Measurements from ENCODE around the gene LARP1.

The LARP1 gene

GRCh38 chr5:154714266-154714986, 40.8 kb upstream of the LARP1 start:
- TF ChIP-seq TEAD4 (IDR thresholded peaks at IDR 0.05) (no peak), RAD21 (IDR thresholded peaks at IDR 0.05; ENCODE audit: low read depth) (no peak), FOXM1 (IDR thresholded peaks at IDR 0.05; ENCODE audit: borderline replicate concordance, low read depth) (no peak), REST (IDR thresholded peaks at IDR 0.05; ENCODE audit: low read depth) (no peak), EP300 (IDR thresholded peaks at IDR 0.05; ENCODE audit: borderline replicate concordance) (no peak), CREB1 (IDR thresholded peaks at IDR 0.05; ENCODE audit: low read depth) (no peak), TAF1 (IDR thresholded peaks at IDR 0.05; ENCODE audit: low read depth) (no peak)

GRCh38 chr5:154721481-154722058, 33.6 kb upstream of the LARP1 start:
- TF ChIP-seq YY1 (IDR thresholded peaks at IDR 0.05; ENCODE audit: low read depth) (no peak), REST (IDR thresholded peaks at IDR 0.05; ENCODE audit: low read depth) (no peak), USF1 (IDR thresholded peaks at IDR 0.05) (no peak), FOXM1 (IDR thresholded peaks at IDR 0.05; ENCODE audit: borderline replicate concordance, low read depth) (no peak), EP300 (IDR thresholded peaks at IDR 0.05; ENCODE audit: borderline replicate concordance) (no peak), TEAD4 (IDR thresholded peaks at IDR 0.05) (no peak), ZBTB7A (IDR thresholded peaks at IDR 0.05; ENCODE audit: low read depth) (no peak), CREB1 (IDR thresholded peaks at IDR 0.05; ENCODE audit: low read depth) (no peak), CEBPB (IDR thresholded peaks at IDR 0.05) (no peak), NFIC (IDR thresholded peaks at IDR 0.05) (no peak), EGR1 (IDR thresholded peaks at IDR 0.05) (no peak), RAD21 (IDR thresholded peaks at IDR 0.05; ENCODE audit: low read depth) (no peak), TAF1 (IDR thresholded peaks at IDR 0.05; ENCODE audit: low read depth) (no peak)

- TF ChIP-seq ZBTB7A (IDR thresholded peaks at IDR 0.05; ENCODE audit: low read depth) (no peak), RAD21 (IDR thresholded peaks at IDR 0.05; ENCODE audit: low read depth) (no peak), REST (IDR thresholded peaks at IDR 0.05; ENCODE audit: low read depth) (no peak), EP300 (IDR thresholded peaks at IDR 0.05; ENCODE audit: borderline replicate concordance) (no peak), FOXM1 (IDR thresholded peaks at IDR 0.05; ENCODE audit: borderline replicate concordance, low read depth) (no peak), YY1 (IDR thresholded peaks at IDR 0.05; ENCODE audit: low read depth) (no peak), CEBPB (IDR thresholded peaks at IDR 0.05) (no peak), TEAD4 (IDR thresholded peaks at IDR 0.05) (no peak), TCF12 (IDR thresholded peaks at IDR 0.05; ENCODE audit: low read depth) (no peak)
Observed at GRCh38 chr5:154722097-154722496, 33.1 kb upstream of the LARP1 start.

GRCh38 chr5:154722936-154723335, 32.2 kb upstream of the LARP1 start:
- TF ChIP-seq TEAD4 (IDR thresholded peaks at IDR 0.05) (no peak), REST (IDR thresholded peaks at IDR 0.05; ENCODE audit: low read depth) (no peak), CREB1 (IDR thresholded peaks at IDR 0.05; ENCODE audit: low read depth) (no peak), CEBPB (IDR thresholded peaks at IDR 0.05) (no peak), EGR1 (IDR thresholded peaks at IDR 0.05) (no peak), RAD21 (IDR thresholded peaks at IDR 0.05; ENCODE audit: low read depth) (no peak), USF1 (IDR thresholded peaks at IDR 0.05) (no peak), FOXM1 (IDR thresholded peaks at IDR 0.05; ENCODE audit: borderline replicate concordance, low read depth) (no peak), EP300 (IDR thresholded peaks at IDR 0.05; ENCODE audit: borderline replicate concordance) (no peak), TAF1 (IDR thresholded peaks at IDR 0.05; ENCODE audit: low read depth) (no peak), ZBTB7A (IDR thresholded peaks at IDR 0.05; ENCODE audit: low read depth) (no peak), YY1 (IDR thresholded peaks at IDR 0.05; ENCODE audit: low read depth) (no peak), TCF12 (IDR thresholded peaks at IDR 0.05; ENCODE audit: low read depth) (no peak)

All from Ishikawa (cell line).